ENCODE measurements around the gene PIK3AP1.

PIK3AP1 gene

GRCh38 chr10:96675846-96676245, 44.5 kb downstream of the PIK3AP1 start:
- no peaks in the 10 kb centered on the region for H3K4me1 ChIP-seq (ENCODE audit: insufficient read depth, poor library complexity, severe bottlenecking)
- no peak overlapping the region for H3K4me3 ChIP-seq (ENCODE audit: severe bottlenecking)

DNA sequence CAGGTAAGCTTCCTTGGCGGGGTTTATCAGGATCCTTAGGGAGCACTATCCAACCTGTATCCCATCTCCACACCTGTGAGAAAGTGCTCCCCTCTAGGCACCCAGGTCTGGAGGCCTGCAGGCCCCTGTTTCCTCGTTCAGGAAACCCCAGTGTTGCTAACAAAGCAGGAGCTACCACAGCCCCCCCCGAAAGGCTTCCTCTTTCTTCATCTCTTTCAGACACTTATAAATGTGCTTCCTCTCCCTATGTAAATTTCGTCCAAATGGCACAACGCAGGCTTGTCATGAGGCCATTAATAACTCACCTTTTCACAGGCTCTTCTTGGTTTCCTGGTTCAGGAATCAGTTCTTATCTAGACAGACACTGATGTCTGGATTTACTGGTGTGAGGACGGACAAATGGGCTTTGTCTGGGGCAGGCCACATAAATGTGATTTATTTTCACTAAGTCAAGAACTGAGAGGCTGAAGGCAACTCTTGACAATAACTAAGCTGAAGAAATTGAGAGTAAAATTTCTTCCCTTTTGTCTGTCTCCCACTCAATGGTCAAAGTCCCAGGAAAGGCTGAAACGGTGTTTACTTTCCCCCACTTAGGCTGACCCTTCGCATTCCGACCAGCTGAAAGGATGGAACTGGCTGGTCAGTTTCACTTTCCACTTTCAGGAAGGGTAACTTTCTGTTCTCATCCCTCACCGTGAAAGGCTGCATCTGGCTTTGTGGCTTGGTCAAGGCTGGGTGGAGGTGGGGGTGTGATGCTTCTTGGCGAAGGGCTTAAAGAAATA, 46.8 kb downstream of the PIK3AP1 start:
- H3K27ac ChIP-seq (ENCODE audit: poor library complexity, severe bottlenecking), result no peak overlapping the region
- TF ChIP-seq, protein P1, sequence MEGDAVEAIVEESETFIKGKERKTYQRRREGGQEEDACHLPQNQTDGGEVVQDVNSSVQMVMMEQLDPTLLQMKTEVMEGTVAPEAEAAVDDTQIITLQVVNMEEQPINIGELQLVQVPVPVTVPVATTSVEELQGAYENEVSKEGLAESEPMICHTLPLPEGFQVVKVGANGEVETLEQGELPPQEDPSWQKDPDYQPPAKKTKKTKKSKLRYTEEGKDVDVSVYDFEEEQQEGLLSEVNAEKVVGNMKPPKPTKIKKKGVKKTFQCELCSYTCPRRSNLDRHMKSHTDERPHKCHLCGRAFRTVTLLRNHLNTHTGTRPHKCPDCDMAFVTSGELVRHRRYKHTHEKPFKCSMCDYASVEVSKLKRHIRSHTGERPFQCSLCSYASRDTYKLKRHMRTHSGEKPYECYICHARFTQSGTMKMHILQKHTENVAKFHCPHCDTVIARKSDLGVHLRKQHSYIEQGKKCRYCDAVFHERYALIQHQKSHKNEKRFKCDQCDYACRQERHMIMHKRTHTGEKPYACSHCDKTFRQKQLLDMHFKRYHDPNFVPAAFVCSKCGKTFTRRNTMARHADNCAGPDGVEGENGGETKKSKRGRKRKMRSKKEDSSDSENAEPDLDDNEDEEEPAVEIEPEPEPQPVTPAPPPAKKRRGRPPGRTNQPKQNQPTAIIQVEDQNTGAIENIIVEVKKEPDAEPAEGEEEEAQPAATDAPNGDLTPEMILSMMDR (IDR thresholded peaks at IDR 0.05; ENCODE audit: poor library complexity, severe bottlenecking), result no peak
- H3K36me3 ChIP-seq (ENCODE audit: low read depth), result no peaks in the 10 kb centered on the region
- no peaks in the 10 kb centered on the region for H3K4me1 ChIP-seq (ENCODE audit: insufficient read depth, poor library complexity, severe bottlenecking)
- H3K9me3 ChIP-seq (ENCODE audit: severe bottlenecking), result no peaks in the 10 kb centered on the region
- H3K27me3 ChIP-seq (ENCODE audit: insufficient read depth, poor library complexity, severe bottlenecking), result no peaks in the 10 kb centered on the region
- ATAC-seq (ENCODE audit: low read depth) (no peak), DNase-seq (ENCODE audit: low spot score) (no peak)
- no peak overlapping the region for H3K4me3 ChIP-seq (ENCODE audit: severe bottlenecking)

More at GRCh38 chr10:96675846-96676245, 44.5 kb downstream of the PIK3AP1 start:
- TF ChIP-seq, protein P1 (IDR thresholded peaks at IDR 0.05; ENCODE audit: poor library complexity, severe bottlenecking), result no peak
- Histone ChIP-seq H3K27ac (ENCODE audit: poor library complexity, severe bottlenecking) (no peak overlapping the region), H3K27me3 (ENCODE audit: insufficient read depth, poor library complexity, severe bottlenecking) (no peaks in the 10 kb centered on the region), H3K9me3 (ENCODE audit: severe bottlenecking) (no peaks in the 10 kb centered on the region), H3K36me3 (ENCODE audit: low read depth) (no peaks in the 10 kb centered on the region)
- DNase-seq (ENCODE audit: low spot score) (no peak), ATAC-seq (ENCODE audit: low read depth) (no peak)

- no peak overlapping the region for H3K4me3 ChIP-seq (ENCODE audit: severe bottlenecking)
- H3K4me1 ChIP-seq (ENCODE audit: insufficient read depth, poor library complexity, severe bottlenecking), result no peaks in the 10 kb centered on the region
- ATAC-seq (ENCODE audit: low read depth), result no peak
- no peaks in the 10 kb centered on the region for H3K27me3 ChIP-seq (ENCODE audit: insufficient read depth, poor library complexity, severe bottlenecking)
- H3K36me3 ChIP-seq (ENCODE audit: low read depth), result no peaks in the 10 kb centered on the region
- TF ChIP-seq, protein P1 (IDR thresholded peaks at IDR 0.05; ENCODE audit: poor library complexity, severe bottlenecking), result no peak
- DNase-seq (ENCODE audit: low spot score), result no peak
- H3K9me3 ChIP-seq (ENCODE audit: severe bottlenecking), result no peaks in the 10 kb centered on the region
- no peak overlapping the region for H3K27ac ChIP-seq (ENCODE audit: poor library complexity, severe bottlenecking)
Measured at GRCh38 chr10:96672481-96673175, 47.7 kb downstream of the PIK3AP1 start.

- DNase-seq (ENCODE audit: low spot score) (no peak), ATAC-seq (ENCODE audit: low read depth) (no peak)
- H3K27me3 ChIP-seq (ENCODE audit: insufficient read depth, poor library complexity, severe bottlenecking), result no peaks in the 10 kb centered on the region
- H3K9me3 ChIP-seq (ENCODE audit: severe bottlenecking), result no peaks in the 10 kb centered on the region
- no peak overlapping the region for H3K4me3 ChIP-seq (ENCODE audit: severe bottlenecking)
- TF ChIP-seq, protein P1 (IDR thresholded peaks at IDR 0.05; ENCODE audit: poor library complexity, severe bottlenecking), result no peak
- H3K27ac ChIP-seq (ENCODE audit: poor library complexity, severe bottlenecking), result no peak overlapping the region
- H3K36me3 ChIP-seq (ENCODE audit: low read depth), result no peaks in the 10 kb centered on the region
- no peaks in the 10 kb centered on the region for H3K4me1 ChIP-seq (ENCODE audit: insufficient read depth, poor library complexity, severe bottlenecking)
Measured at GRCh38 chr10:96671211-96671890, 49.0 kb downstream of the PIK3AP1 start.
